DND-41 (cell line): ENCODE data around the gene NARS2.

ENCODE experiments used
- CTCF ChIP-seq: IDR thresholded peaks from 2 replicates; pipeline ENCODE4 v1.5.1; 2012; ENCODE audit warnings: borderline replicate concordance, low read length, moderate library complexity, mild to moderate bottlenecking; ENCODE audit not compliant: poor library complexity, severe bottlenecking; ENCODE audit errors: extremely low read depth
- EZH2 ChIP-seq: IDR thresholded peaks from 3 replicates; pipeline ENCODE4 v1.6.1; 2012; ENCODE audit warnings: borderline replicate concordance, low read depth, mild to moderate bottlenecking, moderate library complexity, low read length, inconsistent platforms; ENCODE audit not compliant: severe bottlenecking

GRCh38 chr11:78555592-78555991 lies 19.1 kb downstream of the NARS2 start:
- TF ChIP-seq CTCF (no peak), EZH2 (no peak)
